Measurements from ENCODE around the gene MAGI2.
A peak's percentile ranks its signal among the peaks of the same experiment; 100 is the strongest.

MAGI2 gene

DNA sequence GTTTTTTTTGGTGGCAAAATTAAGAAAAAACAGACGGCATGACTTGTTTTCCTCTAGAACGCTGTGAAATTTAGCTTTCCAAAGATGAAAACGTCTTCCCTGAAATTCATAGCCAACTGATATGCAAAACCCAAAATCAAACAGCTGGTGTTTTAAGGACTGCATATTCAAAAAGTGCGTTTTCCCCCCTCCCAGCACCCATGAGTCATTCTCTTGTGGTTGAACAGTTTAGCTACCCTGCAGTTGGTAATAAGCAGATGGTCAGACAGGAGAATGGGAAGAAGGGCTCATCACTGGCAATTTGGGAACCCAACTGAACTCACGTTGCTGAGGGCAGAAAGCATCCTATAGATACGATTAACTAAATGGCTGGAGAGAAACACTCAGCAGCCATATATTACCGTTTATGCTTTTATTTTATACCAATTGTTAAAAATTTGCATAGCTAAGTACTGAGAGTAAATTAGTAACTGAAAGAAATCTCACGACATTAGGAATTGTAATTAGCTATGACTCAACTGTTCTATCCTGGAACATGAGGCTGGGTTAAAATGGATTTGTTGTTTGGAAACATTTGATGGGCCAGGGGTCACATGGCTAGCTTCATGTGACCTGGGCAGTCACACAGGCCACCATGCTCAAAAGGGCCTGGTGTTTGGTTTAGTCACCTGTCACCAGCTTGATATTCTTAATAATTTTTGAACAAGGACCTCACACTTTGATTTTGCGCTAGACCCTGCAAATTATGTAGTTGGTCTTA lies 1311.8 kb downstream of the MAGI2 start:
- peak; percentile 72 for DNase-seq (ENCODE audit: low spot score)

- no peak for DNase-seq (ENCODE audit: low spot score)
Observed at GRCh38 chr7:78140109-78140508, 1313.4 kb downstream of the MAGI2 start.

- peak; percentile 67 for DNase-seq (ENCODE audit: low spot score)
Observed at GRCh38 chr7:78139335-78139734, 1314.1 kb downstream of the MAGI2 start.

- DNase-seq (ENCODE audit: low spot score) = no peak
Observed at GRCh38 chr7:78134774-78135173, 1318.7 kb downstream of the MAGI2 start.

DNA sequence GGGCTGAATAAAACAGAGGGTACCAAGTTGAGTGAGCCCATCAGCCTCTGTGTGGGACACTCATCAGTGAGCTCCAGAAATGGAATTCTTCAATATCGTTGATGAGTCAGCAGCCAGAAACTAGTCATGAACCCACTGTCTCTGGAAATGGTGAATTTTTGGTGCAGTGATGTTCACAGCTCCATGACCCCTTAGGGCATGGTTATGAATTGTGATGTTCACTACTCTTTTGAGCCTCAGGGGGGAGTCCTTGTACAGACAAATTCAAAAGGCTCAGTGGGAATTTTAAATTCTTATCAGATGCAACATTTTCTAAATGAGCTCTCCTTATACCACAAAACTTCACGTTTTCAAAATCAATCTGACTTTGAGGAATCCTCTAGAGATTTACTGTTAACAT lies 1319.2 kb downstream of the MAGI2 start:
- DNase-seq (ENCODE audit: low spot score) = peak; percentile 72

DNA sequence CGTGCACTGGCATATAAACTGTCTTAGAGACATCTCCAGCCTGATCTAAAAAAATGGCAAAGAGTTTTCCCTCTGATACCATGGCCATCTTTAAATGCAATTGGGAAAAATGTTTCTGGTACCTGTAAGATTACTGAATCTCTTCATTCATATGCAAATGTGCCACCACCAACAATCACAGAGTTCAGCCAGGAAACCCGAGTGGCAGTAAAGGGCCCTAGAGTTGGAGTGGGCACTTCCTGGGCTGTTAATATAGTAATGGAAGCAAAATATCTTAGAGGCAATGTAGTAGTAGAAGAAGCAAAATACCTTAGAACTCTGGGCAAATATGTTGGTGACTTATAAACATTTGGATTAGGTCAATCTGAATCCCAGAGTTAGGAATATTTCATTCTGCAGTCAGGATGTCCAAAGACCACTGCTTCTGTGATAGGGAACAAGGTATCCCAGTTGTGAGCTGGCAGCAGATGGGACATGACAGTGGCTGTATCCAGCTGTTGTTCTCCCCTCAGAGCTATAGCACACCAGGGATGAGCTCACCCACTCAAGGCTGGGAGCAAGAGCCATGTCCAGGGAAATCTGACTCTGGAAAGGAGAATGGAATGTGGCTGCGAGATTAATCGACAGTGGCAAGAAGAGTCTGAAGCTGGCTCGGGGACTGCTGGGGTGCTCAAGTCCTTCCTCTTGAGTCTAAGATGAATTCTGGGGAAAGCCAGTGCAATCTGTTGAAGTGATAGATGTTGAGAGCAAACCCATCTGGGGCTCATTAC lies 1322.8 kb downstream of the MAGI2 start:
- DNase-seq (ENCODE audit: low spot score) = peak; percentile 17

DNA sequence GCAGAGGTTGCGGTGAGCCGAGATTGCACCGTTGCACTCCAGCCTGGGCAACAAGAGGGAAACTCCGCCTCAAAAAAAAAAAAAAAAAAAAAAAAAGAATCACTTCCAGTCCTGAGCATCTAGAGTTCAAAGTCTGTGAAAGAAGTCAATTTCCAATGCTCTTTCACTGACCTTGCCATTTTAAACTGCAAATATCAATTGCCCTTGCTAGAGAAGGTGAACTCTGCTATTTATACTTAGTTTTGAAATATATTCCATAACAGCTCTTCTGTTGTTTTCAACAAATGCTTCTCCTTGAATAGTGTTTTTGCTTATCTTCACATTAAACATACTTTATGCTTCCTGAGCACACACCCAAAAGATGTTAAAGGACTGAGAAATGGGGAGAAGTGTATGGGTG lies 1323.6 kb downstream of the MAGI2 start:
- no peak for DNase-seq (ENCODE audit: low spot score)

GRCh38 chr7:78127009-78127408 lies 1326.5 kb downstream of the MAGI2 start:
- no peak for DNase-seq (ENCODE audit: low spot score)

DNA sequence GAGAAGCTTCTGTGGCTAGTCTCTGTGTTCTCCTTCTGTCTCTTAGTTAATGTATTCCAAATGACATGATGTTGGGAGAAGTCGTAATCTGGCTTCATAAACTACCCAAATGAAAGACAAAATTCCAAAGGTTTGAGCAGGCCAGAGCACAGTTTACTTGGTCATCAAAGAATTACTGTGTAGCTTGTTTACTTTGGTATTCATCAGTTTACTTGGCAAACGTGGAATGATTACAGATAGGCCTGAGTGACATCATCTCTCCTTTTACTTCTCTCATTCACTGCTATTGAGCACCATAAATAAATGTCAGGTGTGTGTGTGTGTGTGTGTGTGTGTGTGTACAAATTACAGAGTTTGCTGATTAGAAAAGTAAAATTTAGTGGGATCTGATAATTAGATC lies 1327.6 kb downstream of the MAGI2 start:
- peak; percentile 58 for DNase-seq (ENCODE audit: low spot score)

GRCh38 chr7:78124216-78124615 lies 1329.3 kb downstream of the MAGI2 start:
- no peak for DNase-seq (ENCODE audit: low spot score)

GRCh38 chr7:78121888-78122287 lies 1331.6 kb downstream of the MAGI2 start:
- no peak for DNase-seq (ENCODE audit: low spot score)

DNA sequence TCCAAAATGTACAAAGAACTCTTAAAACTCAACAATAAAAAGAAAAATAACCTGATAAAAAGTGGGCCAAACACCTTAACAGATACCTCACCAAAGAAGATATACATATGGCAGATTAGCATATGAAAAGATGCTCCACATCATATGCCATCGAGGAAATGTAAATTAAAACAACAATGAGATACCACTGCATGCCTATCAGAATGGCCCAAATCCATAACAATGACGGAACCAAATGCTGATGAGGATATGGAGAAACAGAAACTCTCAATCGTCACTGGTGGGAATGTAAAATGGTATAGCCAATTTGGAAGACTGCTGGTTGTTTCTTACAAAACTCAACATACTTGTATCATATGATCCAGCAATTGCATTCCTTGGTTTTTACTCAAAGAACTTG lies 1335.0 kb downstream of the MAGI2 start:
- DNase-seq (ENCODE audit: low spot score) = no peak

- DNase-seq (ENCODE audit: low spot score) = no peak
Observed at GRCh38 chr7:78115876-78116275, 1337.6 kb downstream of the MAGI2 start.

DNA sequence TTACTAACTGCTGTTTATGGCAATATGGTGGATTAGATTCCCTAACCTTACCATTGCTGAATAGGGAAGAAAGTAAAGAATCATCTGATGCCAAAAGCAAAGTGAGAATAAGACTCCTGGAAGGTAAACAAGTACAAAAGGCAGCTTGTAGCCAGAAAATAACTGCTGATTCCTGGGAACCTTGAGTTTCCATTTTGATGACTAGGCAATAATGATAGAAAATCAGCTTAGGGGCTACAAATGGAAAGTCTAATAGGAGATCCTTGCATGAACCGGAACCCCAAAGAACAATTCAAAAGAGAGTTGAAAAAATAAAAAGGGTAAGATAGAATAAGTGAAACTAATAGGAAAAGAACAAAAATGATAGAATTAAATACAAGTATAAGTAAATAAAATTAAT lies 1338.5 kb downstream of the MAGI2 start:
- no peak for DNase-seq (ENCODE audit: low spot score)

DNA sequence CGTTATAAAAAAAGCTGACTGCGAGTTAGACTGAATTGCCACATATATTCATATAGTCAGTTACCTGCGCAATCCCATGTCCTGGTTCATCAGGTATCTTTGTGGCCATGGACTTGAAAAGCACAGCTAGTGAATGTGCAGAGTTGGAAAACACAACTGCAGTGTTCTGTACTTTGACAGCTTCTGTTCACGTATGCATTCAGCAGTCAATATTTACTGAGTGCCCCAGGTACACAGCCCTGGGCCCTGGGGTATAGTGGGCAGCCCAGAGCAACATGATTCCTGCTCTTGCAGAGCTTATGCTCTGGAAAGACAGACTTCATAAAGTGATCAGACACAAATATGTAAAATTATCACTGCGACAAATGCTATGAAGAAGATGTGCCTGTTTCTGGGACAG lies 1341.0 kb downstream of the MAGI2 start:
- DNase-seq (ENCODE audit: low spot score) = no peak

DNA sequence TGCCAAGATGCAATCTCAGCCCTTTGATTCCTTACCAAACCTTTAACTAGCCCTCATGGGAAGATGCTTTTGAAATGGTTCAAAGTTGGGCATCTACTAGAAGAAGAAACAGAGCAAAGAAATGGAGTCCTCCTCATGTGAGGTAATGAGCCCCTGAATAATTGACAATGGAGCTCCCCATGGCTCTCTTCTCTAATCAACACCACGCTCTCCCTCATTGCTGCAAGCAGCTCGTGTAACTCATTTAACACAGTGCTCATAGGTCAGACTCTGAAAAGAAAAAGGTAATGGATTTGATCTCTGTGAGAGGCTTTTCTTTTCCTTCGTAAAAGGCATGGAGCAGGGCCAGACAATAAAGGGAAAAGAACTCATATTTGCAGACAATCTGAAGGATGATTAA lies 1342.1 kb downstream of the MAGI2 start:
- no peak for DNase-seq (ENCODE audit: low spot score)

- no peak for DNase-seq (ENCODE audit: low spot score)
Observed at GRCh38 chr7:78103475-78103874, 1350.0 kb downstream of the MAGI2 start.

DNA sequence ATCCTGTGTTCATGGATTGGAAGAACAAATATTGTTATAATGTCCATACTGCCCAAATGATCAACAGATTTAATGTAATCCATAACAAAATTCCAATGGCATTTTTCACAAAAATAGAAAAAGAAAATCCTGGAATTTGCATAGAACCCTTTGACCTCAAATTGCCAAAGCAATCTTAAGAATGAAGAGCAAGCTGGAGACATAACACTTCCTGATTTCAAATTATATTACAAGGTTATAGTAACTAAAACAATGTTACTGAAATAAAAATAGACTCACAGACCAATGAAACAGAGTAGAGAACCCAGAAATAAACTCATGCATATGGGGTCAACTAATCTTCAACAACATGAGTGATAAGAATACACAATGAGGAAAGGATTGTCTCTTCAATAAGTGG lies 1352.4 kb downstream of the MAGI2 start:
- no peak for DNase-seq (ENCODE audit: low spot score)

DNA sequence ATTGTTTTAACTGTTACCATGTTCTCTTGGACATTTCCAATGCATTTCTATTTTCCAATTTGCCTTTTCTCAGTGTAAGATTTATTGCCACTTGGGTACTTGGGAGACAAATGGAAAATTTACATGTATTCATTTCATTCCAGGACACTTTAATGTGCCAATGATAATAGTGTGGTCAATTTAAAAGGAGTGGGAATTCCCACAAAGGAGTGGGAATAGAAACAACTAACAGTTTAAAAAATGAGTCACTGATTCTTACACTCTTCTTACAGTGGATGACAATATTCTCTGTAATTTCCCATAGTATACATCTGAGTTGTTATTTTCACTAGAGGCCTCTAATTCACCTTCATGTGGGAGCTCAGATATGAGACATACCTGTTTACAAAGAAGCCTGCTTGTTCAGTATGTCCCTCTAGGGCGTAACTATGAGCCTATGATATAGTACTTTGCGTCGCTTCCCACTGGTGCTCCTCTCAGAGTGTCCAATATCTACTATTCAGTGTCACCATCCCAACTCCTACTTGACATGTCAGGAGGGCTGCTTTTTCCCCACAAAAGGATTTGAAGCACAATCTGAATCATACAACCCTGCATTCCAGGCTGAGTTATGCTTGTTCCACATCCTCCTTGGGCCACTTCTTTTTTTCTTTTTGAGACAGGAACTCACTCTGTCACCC lies 1353.6 kb downstream of the MAGI2 start:
- peak; percentile 38 for DNase-seq (ENCODE audit: low spot score)

DNA sequence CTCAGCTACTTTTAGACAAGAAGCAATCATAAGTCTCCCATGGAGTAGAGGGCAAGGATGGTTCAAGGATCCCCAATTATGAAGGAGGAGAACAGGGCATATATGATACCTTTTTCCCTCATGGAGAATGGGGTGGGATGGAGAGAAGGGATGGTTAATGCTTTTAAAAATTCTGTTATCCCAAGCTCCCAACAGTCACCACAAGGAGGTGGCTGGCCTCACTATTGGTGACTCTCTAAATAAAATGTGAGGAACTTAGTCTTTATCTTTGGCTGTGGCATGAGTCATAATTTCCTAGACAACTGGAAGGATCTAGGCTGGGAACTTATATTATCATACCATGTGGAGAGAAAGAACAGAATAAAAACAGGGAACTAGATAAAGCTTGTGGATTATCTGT lies 1357.9 kb downstream of the MAGI2 start:
- DNase-seq (ENCODE audit: low spot score) = peak; percentile 39

GRCh38 chr7:78092331-78092730 lies 1361.1 kb downstream of the MAGI2 start:
- no peak for DNase-seq (ENCODE audit: low spot score)

- DNase-seq (ENCODE audit: low spot score) = peak; percentile 21
Observed at GRCh38 chr7:78090616-78091015, 1362.9 kb downstream of the MAGI2 start.

Data from AG20443 (cell line).